ENCODE results near the gene CD2.

GRCh38 chr1:116733476-116734365, 20.5 kb upstream of the CD2 start:
- TF ChIP-seq POLR2A (IDR thresholded peaks at IDR 0.05), result no peak
- TF ChIP-seq CTCF (IDR thresholded peaks at IDR 0.05), result no peak
